ENCODE results near the gene FAM221A. TPM values are rescaled to one million over a fixed set of nuclear protein-coding genes. Genes with fewer than 3 reads are reported as not detected.

FAM221A gene
- total RNA-seq, 1 experiment from 2014 or later: 15.0 TPM

- H4K20me1 ChIP-seq (ENCODE audit: control insufficient read depth, insufficient read depth, insufficient read length): no peaks in the 10 kb centered on the region
- H3K79me1 ChIP-seq (ENCODE audit: insufficient read depth, low read depth, low read length, poor library complexity, severe bottlenecking): no peaks in the 10 kb centered on the region
- Mint-ChIP-seq H3K27me3 (ENCODE audit: low read depth) (peaks cover 10% of the 10 kb centered on the region), H3K36me3 (ENCODE audit: insufficient read depth in 1 of 3, low read depth in 3 of 3) (no peaks in the 10 kb centered on the region), H3K4me1 (no peaks in the 10 kb centered on the region), H3K27ac (no peak overlapping the region), H3K9me3 (no peaks in the 10 kb centered on the region), H3K4me3 (no peak overlapping the region)
- H4K8ac ChIP-seq (replicated peaks; ENCODE audit: insufficient read length, low read depth, low read length): no peak overlapping the region
- H4K91ac ChIP-seq (ENCODE audit: insufficient read length, low read depth, low read length): no peak overlapping the region
- no peak overlapping the region for H3K27ac ChIP-seq (ENCODE audit: insufficient read length, low read depth, low read length)
- no peak overlapping the region for H3K14ac ChIP-seq (ENCODE audit: insufficient read depth, low read length)
- H2BK20ac ChIP-seq (ENCODE audit: low read depth, low read length, poor library complexity, severe bottlenecking): no peak overlapping the region
- no peak overlapping the region for H4K5ac ChIP-seq (ENCODE audit: insufficient read length, low read depth, low read length)
- no CpG with 5 or more reads among the region's 2 CpGs for WGBS (ENCODE audit: extremely low coverage, insufficient read length, low lambda C conversion rate)
- H3K4ac ChIP-seq (ENCODE audit: low read depth, low read length): no peak overlapping the region
- no peaks in the 10 kb centered on the region for H3K23me2 ChIP-seq (ENCODE audit: insufficient read length, low read depth, low read length, poor library complexity, severe bottlenecking)
- H2BK15ac ChIP-seq (ENCODE audit: low read depth, low read length): no peak overlapping the region
- TF ChIP-seq CTCF (conservative IDR thresholded peaks at IDR 0.05): no peak
- no peak overlapping the region for H2AFZ ChIP-seq (ENCODE audit: low read length)
- H2BK5ac ChIP-seq (ENCODE audit: insufficient read length, low read length): no peak overlapping the region
- H3K4me1 ChIP-seq (ENCODE audit: insufficient read depth, low read length): no peaks in the 10 kb centered on the region
- H3T11ph ChIP-seq (ENCODE audit: low read length): no peak overlapping the region
- no peaks in the 10 kb centered on the region for H3K79me2 ChIP-seq (ENCODE audit: insufficient read depth, low read length)
- H3K9me3 ChIP-seq (ENCODE audit: control insufficient read depth, low read depth, low read length): no peaks in the 10 kb centered on the region
- H3K4me2 ChIP-seq (ENCODE audit: insufficient read depth, insufficient read length, low read length): no peak overlapping the region
- no peaks in the 10 kb centered on the region for H3K27me3 ChIP-seq (ENCODE audit: insufficient read depth, low read length)
- no peak overlapping the region for H3K23ac ChIP-seq (ENCODE audit: insufficient read length, low read depth, low read length)
- DNase-seq: no peak
- H2AK5ac ChIP-seq (ENCODE audit: insufficient read length, low read length): no peak overlapping the region
- no peak overlapping the region for H3K9ac ChIP-seq (ENCODE audit: extremely low read depth, insufficient read length, low read length)
- no peak overlapping the region for H3K56ac ChIP-seq (ENCODE audit: insufficient read length, low read depth, low read length)
- no peak overlapping the region for H3K18ac ChIP-seq (ENCODE audit: insufficient read length, low read depth, low read length)
- no peak overlapping the region for H2BK120ac ChIP-seq (ENCODE audit: low read depth, low read length, poor library complexity, severe bottlenecking)
- H2BK12ac ChIP-seq (ENCODE audit: insufficient read length, low read depth, low read length): no peak overlapping the region
Observed at GRCh38 chr7:23714150-23714464, 34.1 kb downstream of the FAM221A start.

All from H9 (cell line).